Measurements from ENCODE around the gene TMEM259.

- TF ChIP-seq EP300 (IDR thresholded peaks at IDR 0.05; ENCODE audit: borderline replicate concordance in 1 of 2, low read depth in 2 of 2, low read length in 2 of 2) (no peak), CTCF (IDR thresholded peaks at IDR 0.05; ENCODE audit: control extremely low read depth in 1 of 3, insufficient read depth in 1 of 3, low read depth in 1 of 3, low read length in 3 of 3) (no peak), ZNF274 (IDR thresholded peaks at IDR 0.05; ENCODE audit: borderline replicate concordance, extremely low read depth, low read length) (no peak)
Observed at GRCh38 chr19:962683-963400, 58.1 kb downstream of the TMEM259 start.

Measured in H1 (cell line).